Tibial nerve (tissue), 4 donors: ENCODE data around the gene TMIGD2.
"Not testable (repeated sequence)": the region's sequence is repeated elsewhere in the genome, so short reads cannot be mapped to it uniquely, and the experiment has no call there.

ENCODE experiments used
- CTCF ChIP-seq, 5 experiments: fragments of 200-600 bp in 3 of 5; fragments of 450-650 bp in 2 of 5; sonication (generic) in 3 of 5; IDR thresholded peaks; one replicate each; pipeline ENCODE4 v1.5.1; 2016 to 2019; ENCODE audit warnings: antibody characterized with exemption in 5 of 5, mild to moderate bottlenecking in 3 of 5, moderate library complexity in 2 of 5
- EP300 ChIP-seq, 2 donors: sonication (generic); formaldehyde crosslinking; IDR thresholded peaks; one replicate each; pipeline ENCODE4 v1.6.1; 2017; ENCODE audit warnings: antibody characterized with exemption in 2 of 2, mild to moderate bottlenecking in 1 of 2
- POLR2A ChIP-seq, 2 donors: fragments of 450-650 bp; IDR thresholded peaks; one replicate each; pipeline ENCODE4 v1.6.1; 2017; ENCODE audit warnings: antibody characterized with exemption in 2 of 2, mild to moderate bottlenecking in 2 of 2, moderate library complexity in 2 of 2

- TF ChIP-seq CTCF, EP300, POLR2A (IDR thresholded peaks at IDR 0.05): not testable (repeated sequence)
These were observed 27.9 kb downstream of the TMIGD2 start for GRCh38 chr19:4274321-4274686.
